ENCODE data around the gene MRTFA. TPM values are rescaled to one million over a fixed set of nuclear protein-coding genes. Genes with fewer than 3 reads are reported as not detected.
A peak's percentile ranks its signal among the peaks of the same experiment; 100 is the strongest.
"Not testable (repeated sequence)": the region's sequence is repeated elsewhere in the genome, so short reads cannot be mapped to it uniquely, and the experiment has no call there.

The MRTFA gene
- total and polyA plus RNA-seq, 10 donors, result 17.6 to 138 (median 83.9) TPM

DNA sequence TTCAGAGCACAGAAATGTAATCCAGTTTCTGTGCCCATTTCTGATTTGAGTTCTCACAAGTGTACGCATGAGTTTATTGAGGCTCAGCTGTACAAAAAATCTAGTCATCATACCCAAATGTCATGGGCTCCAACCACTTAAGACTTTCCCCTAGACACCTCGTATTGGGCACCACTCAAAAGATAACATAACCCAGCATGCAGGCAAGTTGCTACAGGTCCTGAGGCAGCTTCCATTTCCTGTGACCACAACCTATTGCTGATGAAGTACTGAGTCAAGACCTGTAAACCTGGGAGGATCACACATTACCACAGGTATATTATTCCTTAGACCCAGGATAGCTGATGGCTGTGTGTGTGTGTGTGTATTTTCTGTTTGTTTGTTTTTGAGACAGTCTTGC is 95.2 kb downstream of the MRTFA start:
- intact Hi-C loops (cut with DNase I; ENCODE audit: low total_unique reads), result no loop called here
- Histone ChIP-seq H3K9me3 (no peaks in the 10 kb centered on the region), H3K4me3 (no peak overlapping the region), H3K27ac (no peak overlapping the region), H3K4me1 (peaks cover 0 to 33% (median 10%) of the 10 kb centered on the region in 6 donors), H3K27me3 (replicated peaks in 1 of 7) (no peaks in the 10 kb centered on the region), H3K36me3 (peaks cover 0 to 8% (median 0%) of the 10 kb centered on the region in 6 donors)
- WGBS, 5 donors, result 66 to 75% (median 73%) methylated on average over 2 of the region's 2 CpGs
- no peak for DNase-seq
- TF ChIP-seq, protein P1, sequence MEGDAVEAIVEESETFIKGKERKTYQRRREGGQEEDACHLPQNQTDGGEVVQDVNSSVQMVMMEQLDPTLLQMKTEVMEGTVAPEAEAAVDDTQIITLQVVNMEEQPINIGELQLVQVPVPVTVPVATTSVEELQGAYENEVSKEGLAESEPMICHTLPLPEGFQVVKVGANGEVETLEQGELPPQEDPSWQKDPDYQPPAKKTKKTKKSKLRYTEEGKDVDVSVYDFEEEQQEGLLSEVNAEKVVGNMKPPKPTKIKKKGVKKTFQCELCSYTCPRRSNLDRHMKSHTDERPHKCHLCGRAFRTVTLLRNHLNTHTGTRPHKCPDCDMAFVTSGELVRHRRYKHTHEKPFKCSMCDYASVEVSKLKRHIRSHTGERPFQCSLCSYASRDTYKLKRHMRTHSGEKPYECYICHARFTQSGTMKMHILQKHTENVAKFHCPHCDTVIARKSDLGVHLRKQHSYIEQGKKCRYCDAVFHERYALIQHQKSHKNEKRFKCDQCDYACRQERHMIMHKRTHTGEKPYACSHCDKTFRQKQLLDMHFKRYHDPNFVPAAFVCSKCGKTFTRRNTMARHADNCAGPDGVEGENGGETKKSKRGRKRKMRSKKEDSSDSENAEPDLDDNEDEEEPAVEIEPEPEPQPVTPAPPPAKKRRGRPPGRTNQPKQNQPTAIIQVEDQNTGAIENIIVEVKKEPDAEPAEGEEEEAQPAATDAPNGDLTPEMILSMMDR (IDR thresholded peaks at IDR 0.05 in 8 of 11, conservative IDR thresholded peaks at IDR 0.05 in 3 of 11), result no peak
- TF ChIP-seq POLR2A (IDR thresholded peaks at IDR 0.05), result no peak
- TF ChIP-seq POLR2AphosphoS5 (IDR thresholded peaks at IDR 0.05), result no peak

DNA sequence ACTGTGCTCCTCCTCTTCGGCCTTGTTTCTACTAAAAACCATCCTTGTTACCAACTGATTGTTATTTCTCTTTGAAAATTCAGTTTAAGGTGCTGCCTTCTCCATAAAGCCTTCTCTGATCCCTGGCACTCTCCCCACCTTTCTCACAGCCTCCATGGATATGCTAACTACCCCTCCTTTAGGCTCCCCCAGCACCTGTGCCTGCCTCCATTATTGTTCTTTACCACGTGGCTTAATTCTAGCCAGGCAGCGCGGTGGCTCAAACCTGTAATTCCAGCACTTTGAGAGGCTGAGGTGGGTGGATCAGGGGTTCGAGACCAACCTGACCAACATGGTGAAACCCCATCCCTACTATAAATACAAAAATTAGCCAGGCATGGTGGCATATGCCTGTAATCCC is 96.3 kb downstream of the MRTFA start:
- WGBS, 5 donors, result 91 to 97% (median 96%) methylated on average over 5 of the region's 5 CpGs
- Histone ChIP-seq H3K4me1 (peaks cover 0 to 39% (median 13%) of the 10 kb centered on the region in 6 donors), H3K9me3 (no peaks in the 10 kb centered on the region), H3K36me3 (no peaks in the 10 kb centered on the region), H3K27me3 (replicated peaks in 1 of 7) (no peaks in the 10 kb centered on the region), H3K4me3 (no peak overlapping the region), H3K27ac (no peak overlapping the region)
- TF ChIP-seq, protein P1 (IDR thresholded peaks at IDR 0.05 in 8 of 11, conservative IDR thresholded peaks at IDR 0.05 in 3 of 11), result no peak
- TF ChIP-seq POLR2A (IDR thresholded peaks at IDR 0.05) (no peak), POLR2AphosphoS5 (IDR thresholded peaks at IDR 0.05) (no peak)
- DNase-seq, result no peak
- intact Hi-C loops (cut with DNase I; ENCODE audit: low total_unique reads), result no loop called here

DNA sequence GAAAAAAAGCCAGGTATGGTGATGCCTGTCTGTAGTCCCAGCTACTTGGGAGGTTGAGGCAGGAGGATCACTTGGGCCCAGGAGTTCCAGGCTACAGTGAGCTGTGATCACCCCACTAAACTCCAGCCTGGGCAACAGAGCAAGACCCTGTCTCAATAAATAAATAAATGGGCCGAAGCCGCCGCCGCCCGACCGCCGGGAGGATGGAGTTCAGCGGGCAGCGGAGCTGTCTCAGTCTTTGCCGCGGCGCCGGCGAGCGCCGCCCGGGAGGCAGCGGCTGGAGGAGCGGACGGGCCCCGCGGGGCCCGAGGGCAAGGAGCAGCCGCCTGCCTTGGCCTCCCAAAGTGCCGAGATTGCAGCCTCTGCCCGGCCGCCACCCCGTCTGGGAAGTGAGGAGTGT is 100.4 kb downstream of the MRTFA start:
- H3K27ac ChIP-seq; H3K27me3 ChIP-seq (replicated peaks in 1 of 7); intact Hi-C loops (cut with DNase I; ENCODE audit: low total_unique reads); H3K36me3 ChIP-seq; DNase-seq; H3K9me3 ChIP-seq; H3K4me3 ChIP-seq: not testable (repeated sequence)
- H3K4me1 ChIP-seq, result peaks cover 24 to 57% (median 37%) of the 10 kb centered on the region in 6 donors
- WGBS, 5 donors, result 78 to 99% (median 97%) methylated on average over 7 to 24 of the region's 28 CpGs

DNA sequence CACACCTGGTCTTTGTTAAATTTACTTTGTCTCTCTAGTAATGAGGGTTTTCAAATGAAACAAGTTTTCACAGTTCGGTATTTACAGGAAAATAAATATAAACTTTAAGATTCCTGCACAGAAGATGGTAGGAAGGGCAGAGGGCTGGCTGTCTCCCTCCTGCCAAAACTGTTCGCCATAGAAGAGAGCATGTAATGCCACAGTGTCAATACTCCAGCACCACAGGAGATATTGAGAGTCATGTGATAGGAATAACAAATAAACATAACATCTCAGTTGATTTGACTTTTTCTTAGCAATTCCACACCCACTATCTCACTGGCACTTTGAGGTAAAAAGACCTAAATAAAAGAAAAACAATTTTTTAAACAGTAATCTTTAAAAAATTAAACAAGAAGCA is 100.9 kb downstream of the MRTFA start:
- no peak for TF ChIP-seq POLR2AphosphoS5 (IDR thresholded peaks at IDR 0.05)
- no peak for DNase-seq
- H3K27me3 ChIP-seq (replicated peaks in 1 of 7), result no peaks in the 10 kb centered on the region
- peak overlapping the region in 5 of 8 donors; percentile 40 to 76 (median 69) for H3K27ac ChIP-seq
- peaks cover 24 to 60% (median 41%) of the 10 kb centered on the region in 6 donors for H3K4me1 ChIP-seq
- intact Hi-C loops (cut with DNase I; ENCODE audit: low total_unique reads), result no loop called here
- no peaks in the 10 kb centered on the region for H3K36me3 ChIP-seq
- H3K9me3 ChIP-seq, result no peaks in the 10 kb centered on the region
- no peak overlapping the region for H3K4me3 ChIP-seq
- 90 to 94% (median 92%) methylated on average over 2 of the region's 2 CpGs for WGBS, 5 donors

DNA sequence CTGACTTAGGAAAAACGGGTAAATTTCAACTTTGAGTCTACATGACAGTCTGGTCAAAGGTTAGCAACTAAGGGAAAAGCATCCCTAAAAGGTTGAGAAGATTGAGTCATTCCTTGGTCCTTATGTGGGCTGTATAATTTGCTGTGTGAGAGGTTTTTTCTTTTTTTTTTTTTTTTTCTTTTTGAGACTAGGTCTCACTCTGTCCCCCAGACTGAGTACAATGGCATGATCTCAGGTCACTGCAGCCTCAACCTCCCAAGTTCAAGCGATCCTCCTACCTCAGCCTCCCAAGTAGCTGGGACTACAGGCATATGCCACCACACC is 101.4 kb downstream of the MRTFA start:
- intact Hi-C loops (cut with DNase I; ENCODE audit: low total_unique reads), result no loop called here
- Histone ChIP-seq H3K27ac (peak overlapping the region in 7 of 8 donors; percentile 40 to 76 (median 59)), H3K4me3 (no peak overlapping the region), H3K36me3 (no peaks in the 10 kb centered on the region), H3K27me3 (replicated peaks in 1 of 7) (no peaks in the 10 kb centered on the region), H3K4me1 (peaks cover 24 to 65% (median 45%) of the 10 kb centered on the region in 6 donors), H3K9me3 (no peaks in the 10 kb centered on the region)
- DNase-seq, result no peak
- WGBS, 5 donors, result 47 to 69% (median 59%) methylated on average over 2 of the region's 2 CpGs
- TF ChIP-seq, protein P1 (IDR thresholded peaks at IDR 0.05 in 8 of 11, conservative IDR thresholded peaks at IDR 0.05 in 3 of 11), result no peak
- TF ChIP-seq POLR2A (IDR thresholded peaks at IDR 0.05), result no peak
- TF ChIP-seq POLR2AphosphoS5 (IDR thresholded peaks at IDR 0.05), result no peak
